Pancreas (tissue), 10 donors: ENCODE data around the gene TNXB. TPM values are rescaled to one million over a fixed set of nuclear protein-coding genes. Genes with fewer than 3 reads are reported as not detected.
A peak's percentile ranks its signal among the peaks of the same experiment; 100 is the strongest.

ENCODE experiments used
- ATAC-seq, 4 donors: fragments of 200-7000 bp; cut with Tn5 transposase; one replicate each; pipeline versions ENCODE4 v1.8.0 to v1.9.1; 2020; ENCODE audit warnings: mild to moderate bottlenecking in 4 of 4, moderate library complexity in 4 of 4
- DNase-seq, 6 donors: peaks; one replicate each; pipeline ENCODE4 v3.0.0-alpha.2; 2020
- FAIRE-seq: peaks from 2 replicates; lab custom pipeline; 2012; peaks lifted over from hg19 to GRCh38; lab: Jason Lieb, UNC
- H3K27ac ChIP-seq, 4 donors: fragments of 200-600 bp; sonication (generic); 1 replicate in 3 of 4; 2 replicates in 1 of 4; pipeline versions ENCODE4 v1.5.0 to v1.8.0; 2020
- H3K27me3 ChIP-seq, 4 donors: fragments of 200-600 bp; one replicate each; pipeline ENCODE4 v1.8.0; 2021
- H3K36me3 ChIP-seq, 3 donors: fragments of 200-600 bp; sonication (generic) in 1 of 3; one replicate each; pipeline versions ENCODE4 v1.5.0 to v1.8.0; 2020 to 2021
- H3K4me1 ChIP-seq, 3 donors: fragments of 200-600 bp; one replicate each; pipeline ENCODE4 v1.8.0; 2021
- H3K4me3 ChIP-seq, 4 donors: fragments of 200-600 bp; sonication (generic) in 2 of 4; one replicate each; pipeline versions ENCODE4 v1.5.0 to v1.8.0; 2020 to 2021
- H3K9me3 ChIP-seq, 4 donors: fragments of 200-600 bp; one replicate each; pipeline ENCODE4 v1.8.0; 2021
- CTCF ChIP-seq, 4 donors: fragments of 200-600 bp; sonication (generic) in 3 of 4; IDR thresholded peaks; one replicate each; pipeline versions ENCODE4 v1.5.0 to v1.8.0; 2021; ENCODE audit warnings: antibody characterized with exemption in 4 of 4
- WGBS, 2 donors: extraction: QIAGEN DNeasy Blood & Tissue Kit; methylation state at CpG; one replicate each; pipeline ENCODE4 v1.1.7; 2013; 5-methylcytosine and 5-hydroxymethylcytosine counted together
- intact Hi-C, 3 donors: fragments of 100-400 bp; cut with DNase I; formaldehyde crosslinking; loops; one replicate each; pipeline versions ENCODE4 v1.11.1 to v1.14.2; 2022
- polyA plus RNA-seq, 2 donors: library from polyadenylated mRNA; stranded (reverse); fragments of 200-250 nt; gene quantifications; one replicate each; pipeline ENCODE4 v1.2.3, GENCODE V29; 2013
- total RNA-seq, 6 donors: library from RNA; stranded (reverse); fragmentation: NEBNext Ultra II Directional in 4 of 6; extraction: Animal tissue kit (Norgen Biotek cat#: 25700) in 4 of 6; gene quantifications; one replicate each; pipeline versions ENCODE4 v1.2.1 to v1.2.4, GENCODE V29; 2021 to 2023
- donor health status: healthy with polysubstance abuse.
- donor health status: DM: no; HTN: no; CAD: no; lungs with moderate emphysema.
- donor health status: DM: no; HTN: no; CAD: no.
- donor health status: control.
- donor health status: control.
- donor health status: Bipolar disorder and iron deficiency.
- donor health status: DM: yes; HTN: yes; CAD: no.
- donor health status: DM: no; HTN: no; CAD: no.
- donor health status: DM: no; HTN: no; CAD: no.
- donor health status: DM: yes; HTN: yes; CAD: no.

Gene TNXB
- total and polyA plus RNA-seq, 8 donors = 5.2 to 18.6 (median 9.9) TPM

- TF ChIP-seq CTCF (IDR thresholded peaks at IDR 0.05) = no peak
- peak within 1 kb of the TSS; percentile 62 to 76 (median 72) for H3K27ac ChIP-seq
- H3K27me3 ChIP-seq = no peaks in the 10 kb centered on the region
- H3K36me3 ChIP-seq = peaks cover 0 to 4% (median 0%) of the 10 kb centered on the region in 3 donors
- WGBS, 2 donors = 2% methylated on average over 52 of the region's 52 CpGs
- peaks cover 0 to 5% (median 4%) of the 10 kb centered on the region in 3 donors for H3K4me1 ChIP-seq
- FAIRE-seq (no peak), DNase-seq (peak; percentile 70 to 85 (median 75)), ATAC-seq (peak; percentile 80 to 86 (median 84))
- intact Hi-C loops = no loop called here
- no peaks in the 10 kb centered on the region for H3K9me3 ChIP-seq
- peak within 1 kb of the TSS; percentile 59 to 79 (median 66) for H3K4me3 ChIP-seq
These were observed 44.7 kb upstream of the TNXB start, which contains the start of gene PPT2 for GRCh38 chr6:32153564-32154513. PPT2 (plus strand) TSS chr6:32154141; CDS start chr6:32154595, 454 bp downstream.

GRCh38 chr6:32152769-32153563, 43.8 kb upstream of the TNXB start:
- intact Hi-C loops = no loop called here
- no peak for DNase-seq
- Histone ChIP-seq H3K27ac (peak overlapping the region; percentile 62 to 76 (median 72)), H3K27me3 (no peaks in the 10 kb centered on the region), H3K4me1 (peaks cover 0 to 5% (median 4%) of the 10 kb centered on the region in 3 donors), H3K4me3 (peak overlapping the region; percentile 59 to 79 (median 66)), H3K9me3 (no peaks in the 10 kb centered on the region), H3K36me3 (peaks cover 0 to under 1% (median 0%) of the 10 kb centered on the region in 3 donors)
- FAIRE-seq = no peak
- peak in 2 of 4 donors; percentile 1 to 13 for ATAC-seq
- no peak for TF ChIP-seq CTCF (IDR thresholded peaks at IDR 0.05)
- 49% methylated on average over 35 of the region's 35 CpGs for WGBS, 2 donors

GRCh38 chr6:32151863-32152768, 43.0 kb upstream of the TNXB start, which contains the start of gene PRRT1:
PRRT1 (minus strand) TSS chr6:32151939; CDS start chr6:32151827, 112 bp downstream.
- no peak for ATAC-seq
- intact Hi-C loops = no loop called here
- Histone ChIP-seq H3K27me3 (no peaks in the 10 kb centered on the region), H3K4me3 (peak within 1 kb of the TSS in 1 of 4 donors; percentile 70), H3K36me3 (no peaks in the 10 kb centered on the region), H3K9me3 (no peaks in the 10 kb centered on the region), H3K4me1 (peaks cover 0 to 5% (median 4%) of the 10 kb centered on the region in 3 donors), H3K27ac (no peak within 1 kb of the TSS)
- DNase-seq = no peak
- WGBS, 2 donors = 50 to 70% methylated on average over 7 to 15 of the region's 24 CpGs
- TF ChIP-seq CTCF (IDR thresholded peaks at IDR 0.05) = no peak
- no peak for FAIRE-seq

- Histone ChIP-seq H3K4me3 (no peak overlapping the region), H3K4me1 (peaks cover 0 to 5% (median 4%) of the 10 kb centered on the region in 3 donors), H3K36me3 (no peaks in the 10 kb centered on the region), H3K27ac (no peak overlapping the region), H3K27me3 (no peaks in the 10 kb centered on the region), H3K9me3 (no peaks in the 10 kb centered on the region)
- DNase-seq (no peak), ATAC-seq (no peak), FAIRE-seq (no peak)
- TF ChIP-seq CTCF (IDR thresholded peaks at IDR 0.05) = no peak
- intact Hi-C loops = no loop called here
- WGBS, 2 donors = 42 to 60% methylated on average over 5 to 8 of the region's 8 CpGs
These were observed 42.2 kb upstream of the TNXB start for GRCh38 chr6:32151181-32151862.
